K562 (cell line): ENCODE data around the gene MYL12A. TPM values are rescaled to one million over a fixed set of nuclear protein-coding genes. Genes with fewer than 3 reads are reported as not detected.

Source experiments
- FOXP1 ChIP-seq: sonication (generic); formaldehyde crosslinking; IDR thresholded peaks from 2 replicates; pipeline ENCODE4 v1.8.0; 2022; ENCODE audit warnings: mild to moderate bottlenecking, missing genetic modification reagents
- HMGN3 ChIP-seq: IDR thresholded peaks from 2 replicates; pipeline ENCODE4 v1.6.1; 2011; ENCODE audit warnings: borderline replicate concordance, low read depth, mild to moderate bottlenecking, mixed read lengths, low read length; ENCODE audit not compliant: insufficient read length; ENCODE audit errors: extremely low read depth
- MEF2D ChIP-seq: conservative IDR thresholded peaks from 2 replicates; pipeline ENCODE4 v1.6.1; 2016; ENCODE audit warnings: low read depth, missing genetic modification characterization, missing compliant biosample characterization
- MGA ChIP-seq: fragments of 450-650 bp; IDR thresholded peaks from 2 replicates; pipeline ENCODE4 v1.6.1; 2016; ENCODE audit warnings: mild to moderate bottlenecking, moderate library complexity
- MIER1 ChIP-seq: fragments of 450-650 bp; IDR thresholded peaks from 2 replicates; pipeline ENCODE4 v1.6.1; 2016; ENCODE audit warnings: antibody characterized with exemption, mild to moderate bottlenecking, low read depth
- RERE ChIP-seq: sonication (generic); formaldehyde crosslinking; IDR thresholded peaks from 2 replicates; pipeline ENCODE4 v1.8.0; 2023; ENCODE audit warnings: missing genetic modification reagents, mild to moderate bottlenecking, borderline replicate concordance
- polyA plus RNA-seq, 8 experiments: library from polyadenylated mRNA; depleted of rRNA in 4 of 8; stranded (reverse) in 5 of 8; unstranded in 3 of 8; fragments of >200 nt; fragmentation: Nextera tagmentation in 2 of 8; fragmentation: Illumina TruSeq in 1 of 8; extraction: Ambion mirVana in 2 of 8; extraction: Trizol in 1 of 8; gene quantifications; 2 replicates each; pipeline versions ENCODE4 v1.2.1 to v1.2.3, GENCODE V29; 2011 to 2014; ENCODE audit warnings: inconsistent platforms in 1 of 8, missing spikeins in 1 of 8
- total RNA-seq, 7 experiments: library from RNA; depleted of rRNA in 6 of 7; stranded (reverse); fragments of >200 nt in 6 of 7; fragmentation: Illumina TruSeq in 2 of 7; extraction: Trizol in 2 of 7; gene quantifications; 2 replicates each; pipeline versions ENCODE4 v1.2.1 to v1.2.3, GENCODE V29; 2011 to 2021; ENCODE audit warnings: low replicate concordance in 1 of 7
- TF ChIP-seq, protein P1 (sequence below): sonication (generic); formaldehyde crosslinking; IDR thresholded peaks from 2 replicates; pipeline ENCODE4 v1.9.0; 2022; ENCODE audit warnings: mild to moderate bottlenecking, missing genetic modification reagents

The MYL12A gene
- total and polyA plus RNA-seq, 9 of the 15 experiments (the other 6 are each of a cell fraction or from before 2014, with no cell fraction given) = 308 to 1,031 (median 559) TPM

DNA sequence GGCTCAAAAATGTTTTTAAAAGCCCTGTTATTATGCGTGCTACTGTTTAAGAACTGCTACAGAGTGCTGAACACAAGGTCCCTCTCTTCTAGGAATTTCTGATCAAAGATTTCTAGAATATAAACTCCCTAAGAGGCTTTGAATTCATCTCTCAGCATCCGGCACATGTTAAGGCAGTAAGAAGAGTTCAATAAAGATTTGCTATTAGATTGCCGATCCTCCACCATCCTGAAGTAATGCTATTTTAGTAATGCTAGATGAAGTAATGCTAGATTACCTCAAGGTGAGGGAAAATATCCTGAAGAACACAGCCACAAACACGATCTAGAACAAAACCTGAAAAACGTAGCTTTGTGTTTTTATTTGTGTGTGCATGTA lies 13.4 kb downstream of the MYL12A start (continued):
- 0 out of 2 replicates have a peak, but pooled peaks have one; percentile 36 for TF ChIP-seq RERE (CRISPR knock-in tag)
- TF ChIP-seq MEF2D (tag) = 0 out of 2 replicates have a peak, but pooled peaks have one; percentile 31
- no peak for TF ChIP-seq MIER1
- no peak for TF ChIP-seq HMGN3
- TF ChIP-seq, protein P1, sequence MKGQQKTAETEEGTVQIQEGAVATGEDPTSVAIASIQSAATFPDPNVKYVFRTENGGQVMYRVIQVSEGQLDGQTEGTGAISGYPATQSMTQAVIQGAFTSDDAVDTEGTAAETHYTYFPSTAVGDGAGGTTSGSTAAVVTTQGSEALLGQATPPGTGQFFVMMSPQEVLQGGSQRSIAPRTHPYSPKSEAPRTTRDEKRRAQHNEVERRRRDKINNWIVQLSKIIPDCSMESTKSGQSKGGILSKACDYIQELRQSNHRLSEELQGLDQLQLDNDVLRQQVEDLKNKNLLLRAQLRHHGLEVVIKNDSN (CRISPR knock-in tag) = no peak
- peak; percentile 23; the same call in 1 of the 2 replicates for TF ChIP-seq FOXP1 (CRISPR knock-in tag)
- 0 out of 2 replicates have a peak, but pooled peaks have one; percentile 35 for TF ChIP-seq MGA
